GM23248 (cell line): ENCODE measurements around the gene ANKRD30B.

Experiments
- EZH2 ChIP-seq: fragments of 200-600 bp; sonication (generic); IDR thresholded peaks from 2 replicates; pipeline ENCODE4 v1.6.1; 2018; ENCODE audit warnings: antibody characterized with exemption, mild to moderate bottlenecking; ENCODE audit not compliant: insufficient read depth, poor library complexity, severe bottlenecking
- EZH2phosphoT487 ChIP-seq: fragments of 200-600 bp; sonication (generic); IDR thresholded peaks from 2 replicates; pipeline ENCODE4 v1.6.1; 2018; ENCODE audit warnings: antibody characterized with exemption, moderate library complexity, mild to moderate bottlenecking, low read depth; ENCODE audit not compliant: insufficient read depth

- TF ChIP-seq EZH2, result no peak
- no peak for TF ChIP-seq EZH2phosphoT487
These were observed 152.5 kb downstream of the ANKRD30B start for GRCh38 chr18:14900435-14900834.
